Measurements from ENCODE around the gene NCOA7.

GRCh38 chr6:125824946-125825771 lies 34.4 kb downstream of the NCOA7 start:
- TF ChIP-seq, protein P1, sequence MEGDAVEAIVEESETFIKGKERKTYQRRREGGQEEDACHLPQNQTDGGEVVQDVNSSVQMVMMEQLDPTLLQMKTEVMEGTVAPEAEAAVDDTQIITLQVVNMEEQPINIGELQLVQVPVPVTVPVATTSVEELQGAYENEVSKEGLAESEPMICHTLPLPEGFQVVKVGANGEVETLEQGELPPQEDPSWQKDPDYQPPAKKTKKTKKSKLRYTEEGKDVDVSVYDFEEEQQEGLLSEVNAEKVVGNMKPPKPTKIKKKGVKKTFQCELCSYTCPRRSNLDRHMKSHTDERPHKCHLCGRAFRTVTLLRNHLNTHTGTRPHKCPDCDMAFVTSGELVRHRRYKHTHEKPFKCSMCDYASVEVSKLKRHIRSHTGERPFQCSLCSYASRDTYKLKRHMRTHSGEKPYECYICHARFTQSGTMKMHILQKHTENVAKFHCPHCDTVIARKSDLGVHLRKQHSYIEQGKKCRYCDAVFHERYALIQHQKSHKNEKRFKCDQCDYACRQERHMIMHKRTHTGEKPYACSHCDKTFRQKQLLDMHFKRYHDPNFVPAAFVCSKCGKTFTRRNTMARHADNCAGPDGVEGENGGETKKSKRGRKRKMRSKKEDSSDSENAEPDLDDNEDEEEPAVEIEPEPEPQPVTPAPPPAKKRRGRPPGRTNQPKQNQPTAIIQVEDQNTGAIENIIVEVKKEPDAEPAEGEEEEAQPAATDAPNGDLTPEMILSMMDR (IDR thresholded peaks at IDR 0.05), result no peak
- no peak for TF ChIP-seq POLR2AphosphoS5 (IDR thresholded peaks at IDR 0.05; ENCODE audit: low read depth, low read length)

All from Panc1 (cell line).